Memory B cell (primary cell): ENCODE data around the gene IQSEC1.

Source experiments
- ATAC-seq: fragments of 150-1000 bp; cut with Tn5 transposase; 2 replicates; pipeline ENCODE4 v1.10.0; 2021; ENCODE audit warnings: low read depth, mild to moderate bottlenecking, moderate library complexity
- DNase-seq, 2 donors: peaks; one replicate each; pipeline ENCODE4 v3.0.0; 2022; ENCODE audit warnings: low spot score in 2 of 2
- H3K27ac Mint-ChIP-seq: one replicate; pipeline ENCODE4 v1.8.0; 2022; ENCODE audit warnings: mild to moderate bottlenecking, moderate library complexity, mixed read lengths
- H3K27me3 Mint-ChIP-seq: one replicate; pipeline ENCODE4 v1.8.0; 2022; ENCODE audit warnings: mixed read lengths
- H3K36me3 Mint-ChIP-seq: one replicate; pipeline ENCODE4 v1.8.0; 2022; ENCODE audit warnings: mild to moderate bottlenecking, mixed read lengths
- H3K4me1 Mint-ChIP-seq: one replicate; pipeline ENCODE4 v1.8.0; 2022; ENCODE audit warnings: mixed read lengths
- H3K4me3 Mint-ChIP-seq: one replicate; pipeline ENCODE4 v1.8.0; 2022; ENCODE audit warnings: mild to moderate bottlenecking, moderate library complexity, mixed read lengths
- H3K9me3 Mint-ChIP-seq: one replicate; pipeline ENCODE4 v1.8.0; 2022; ENCODE audit warnings: mixed read lengths

IQSEC1 gene

GRCh38 chr3:13085081-13085845, 12.0 kb upstream of the IQSEC1 start:
- ATAC-seq (no peak), DNase-seq (no peak)
- Mint-ChIP-seq H3K36me3 (no peaks in the 10 kb centered on the region), H3K27ac (peak overlapping the region; percentile 95), H3K4me3 (no peak overlapping the region), H3K9me3 (no peaks in the 10 kb centered on the region), H3K4me1 (peaks cover 69% of the 10 kb centered on the region), H3K27me3 (no peaks in the 10 kb centered on the region)

GRCh38 chr3:13083898-13084297, 10.7 kb upstream of the IQSEC1 start:
- peaks cover 72% of the 10 kb centered on the region for H3K4me1 Mint-ChIP-seq
- no peaks in the 10 kb centered on the region for H3K27me3 Mint-ChIP-seq
- peak; percentile 63 for DNase-seq
- H3K27ac Mint-ChIP-seq: peak overlapping the region; percentile 95
- no peaks in the 10 kb centered on the region for H3K9me3 Mint-ChIP-seq
- peak; percentile 78 for ATAC-seq
- H3K36me3 Mint-ChIP-seq: no peaks in the 10 kb centered on the region
- H3K4me3 Mint-ChIP-seq: peak overlapping the region; percentile 59

GRCh38 chr3:13083254-13083653, 10.0 kb upstream of the IQSEC1 start:
- H3K9me3 Mint-ChIP-seq: no peaks in the 10 kb centered on the region
- no peaks in the 10 kb centered on the region for H3K36me3 Mint-ChIP-seq
- DNase-seq (no peak), ATAC-seq (no peak)
- no peaks in the 10 kb centered on the region for H3K27me3 Mint-ChIP-seq
- peak overlapping the region; percentile 95 for H3K27ac Mint-ChIP-seq
- peak overlapping the region; percentile 59 for H3K4me3 Mint-ChIP-seq
- H3K4me1 Mint-ChIP-seq: peaks cover 66% of the 10 kb centered on the region

- Mint-ChIP-seq H3K27ac (peak overlapping the region; percentile 95), H3K9me3 (no peaks in the 10 kb centered on the region), H3K36me3 (no peaks in the 10 kb centered on the region), H3K4me1 (peaks cover 60% of the 10 kb centered on the region), H3K27me3 (no peaks in the 10 kb centered on the region), H3K4me3 (no peak overlapping the region)
- ATAC-seq (no peak), DNase-seq (no peak)
Observed at GRCh38 chr3:13082677-13083076, 9.4 kb upstream of the IQSEC1 start.

- H3K9me3 Mint-ChIP-seq: no peaks in the 10 kb centered on the region
- no peaks in the 10 kb centered on the region for H3K36me3 Mint-ChIP-seq
- H3K27me3 Mint-ChIP-seq: no peaks in the 10 kb centered on the region
- no peak overlapping the region for H3K4me3 Mint-ChIP-seq
- ATAC-seq (no peak), DNase-seq (no peak)
- no peak overlapping the region for H3K27ac Mint-ChIP-seq
- peaks cover 55% of the 10 kb centered on the region for H3K4me1 Mint-ChIP-seq
Observed at GRCh38 chr3:13081603-13082360, 8.6 kb upstream of the IQSEC1 start.

- peaks cover 43% of the 10 kb centered on the region for H3K4me1 Mint-ChIP-seq
- ATAC-seq (no peak), DNase-seq (no peak)
- H3K27me3 Mint-ChIP-seq: no peaks in the 10 kb centered on the region
- no peaks in the 10 kb centered on the region for H3K36me3 Mint-ChIP-seq
- no peak overlapping the region for H3K4me3 Mint-ChIP-seq
- no peaks in the 10 kb centered on the region for H3K9me3 Mint-ChIP-seq
- H3K27ac Mint-ChIP-seq: no peak overlapping the region
Observed at GRCh38 chr3:13080591-13080990, 7.4 kb upstream of the IQSEC1 start.

- H3K27ac Mint-ChIP-seq: peak overlapping the region; percentile 32
- no peaks in the 10 kb centered on the region for H3K9me3 Mint-ChIP-seq
- peaks cover 2% of the 10 kb centered on the region for H3K27me3 Mint-ChIP-seq
- no peak for ATAC-seq
- no peaks in the 10 kb centered on the region for H3K36me3 Mint-ChIP-seq
- peaks cover 42% of the 10 kb centered on the region for H3K4me1 Mint-ChIP-seq
- no peak overlapping the region for H3K4me3 Mint-ChIP-seq
- no peak for DNase-seq
Observed at GRCh38 chr3:13080026-13080425, 6.8 kb upstream of the IQSEC1 start.

GRCh38 chr3:13079510-13079909, 6.3 kb upstream of the IQSEC1 start:
- H3K36me3 Mint-ChIP-seq: no peaks in the 10 kb centered on the region
- DNase-seq (no peak), ATAC-seq (no peak)
- H3K4me1 Mint-ChIP-seq: peaks cover 37% of the 10 kb centered on the region
- peaks cover 2% of the 10 kb centered on the region for H3K27me3 Mint-ChIP-seq
- H3K27ac Mint-ChIP-seq: no peak overlapping the region
- no peaks in the 10 kb centered on the region for H3K9me3 Mint-ChIP-seq
- no peak overlapping the region for H3K4me3 Mint-ChIP-seq

- no peak overlapping the region for H3K27ac Mint-ChIP-seq
- peaks cover 33% of the 10 kb centered on the region for H3K4me1 Mint-ChIP-seq
- no peaks in the 10 kb centered on the region for H3K9me3 Mint-ChIP-seq
- DNase-seq: no peak
- H3K27me3 Mint-ChIP-seq: peaks cover 2% of the 10 kb centered on the region
- H3K36me3 Mint-ChIP-seq: no peaks in the 10 kb centered on the region
- H3K4me3 Mint-ChIP-seq: no peak overlapping the region
- ATAC-seq: no peak
Observed at GRCh38 chr3:13079051-13079450, 5.8 kb upstream of the IQSEC1 start.

- peaks cover 4% of the 10 kb centered on the region for H3K27me3 Mint-ChIP-seq
- H3K27ac Mint-ChIP-seq: no peak overlapping the region
- ATAC-seq (no peak), DNase-seq (no peak)
- no peak overlapping the region for H3K4me3 Mint-ChIP-seq
- H3K9me3 Mint-ChIP-seq: no peaks in the 10 kb centered on the region
- peaks cover 30% of the 10 kb centered on the region for H3K4me1 Mint-ChIP-seq
- H3K36me3 Mint-ChIP-seq: no peaks in the 10 kb centered on the region
Observed at GRCh38 chr3:13078163-13078905, 5.1 kb upstream of the IQSEC1 start.

GRCh38 chr3:13077431-13078162, 4.4 kb upstream of the IQSEC1 start:
- H3K4me3 Mint-ChIP-seq: no peak overlapping the region
- ATAC-seq (no peak), DNase-seq (no peak)
- H3K27ac Mint-ChIP-seq: no peak overlapping the region
- peaks cover 4% of the 10 kb centered on the region for H3K27me3 Mint-ChIP-seq
- H3K9me3 Mint-ChIP-seq: no peaks in the 10 kb centered on the region
- H3K4me1 Mint-ChIP-seq: peaks cover 26% of the 10 kb centered on the region
- no peaks in the 10 kb centered on the region for H3K36me3 Mint-ChIP-seq

GRCh38 chr3:13075986-13076654, 2.9 kb upstream of the IQSEC1 start:
- Mint-ChIP-seq H3K9me3 (no peaks in the 10 kb centered on the region), H3K4me1 (peaks cover 29% of the 10 kb centered on the region), H3K27me3 (peaks cover 4% of the 10 kb centered on the region), H3K36me3 (no peaks in the 10 kb centered on the region), H3K4me3 (no peak overlapping the region), H3K27ac (no peak overlapping the region)
- DNase-seq: no peak
- no peak for ATAC-seq

GRCh38 chr3:13075318-13075717, 2.1 kb upstream of the IQSEC1 start:
- no peak for DNase-seq
- H3K27ac Mint-ChIP-seq: no peak overlapping the region
- H3K27me3 Mint-ChIP-seq: peaks cover 4% of the 10 kb centered on the region
- no peaks in the 10 kb centered on the region for H3K36me3 Mint-ChIP-seq
- peaks cover 34% of the 10 kb centered on the region for H3K4me1 Mint-ChIP-seq
- ATAC-seq: no peak
- H3K9me3 Mint-ChIP-seq: no peaks in the 10 kb centered on the region
- H3K4me3 Mint-ChIP-seq: no peak overlapping the region
